Sigmoid colon (tissue), 4 donors: Measurements from ENCODE around the gene EME2.

ENCODE experiments used
- EP300 ChIP-seq, 4 donors: sonication (generic); formaldehyde crosslinking; IDR thresholded peaks; one replicate each; pipeline ENCODE4 v1.6.1; 2017; ENCODE audit warnings: antibody characterized with exemption in 4 of 4
- POLR2A ChIP-seq, 2 donors: fragments of 450-650 bp; IDR thresholded peaks; one replicate each; pipeline ENCODE4 v1.6.1; 2016; ENCODE audit warnings: antibody characterized with exemption in 2 of 2, mild to moderate bottlenecking in 2 of 2, moderate library complexity in 2 of 2
- TF ChIP-seq, protein P1 (sequence below), 4 experiments: fragments of 450-650 bp in 3 of 4; fragments of 200-600 bp in 1 of 4; IDR thresholded peaks; one replicate each; pipeline ENCODE4 v1.5.1; 2016 to 2019; ENCODE audit warnings: antibody characterized with exemption in 4 of 4, mild to moderate bottlenecking in 3 of 4, moderate library complexity in 2 of 4

DNA sequence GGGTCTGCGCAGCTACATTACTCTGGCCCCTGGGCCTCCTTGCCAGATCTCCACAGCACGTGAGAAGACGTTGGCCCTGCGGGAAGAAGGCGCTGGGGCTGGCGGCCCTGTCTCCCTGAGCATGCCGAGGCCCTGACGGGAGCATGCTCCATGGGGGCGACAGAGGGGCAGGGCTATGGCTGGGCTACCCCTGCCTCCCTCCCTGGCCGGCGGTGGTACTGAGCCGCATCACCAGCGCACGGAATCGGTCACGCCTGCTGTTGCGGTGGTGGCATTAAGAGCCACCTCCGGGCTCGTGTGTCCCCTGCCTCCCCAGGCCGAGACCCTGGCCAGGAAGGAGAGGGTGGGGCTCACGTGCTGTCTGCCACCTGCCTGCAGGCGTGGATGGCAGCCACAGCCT lies 38.5 kb upstream of the EME2 start:
- TF ChIP-seq POLR2A (IDR thresholded peaks at IDR 0.05), result no peak
- TF ChIP-seq, protein P1, sequence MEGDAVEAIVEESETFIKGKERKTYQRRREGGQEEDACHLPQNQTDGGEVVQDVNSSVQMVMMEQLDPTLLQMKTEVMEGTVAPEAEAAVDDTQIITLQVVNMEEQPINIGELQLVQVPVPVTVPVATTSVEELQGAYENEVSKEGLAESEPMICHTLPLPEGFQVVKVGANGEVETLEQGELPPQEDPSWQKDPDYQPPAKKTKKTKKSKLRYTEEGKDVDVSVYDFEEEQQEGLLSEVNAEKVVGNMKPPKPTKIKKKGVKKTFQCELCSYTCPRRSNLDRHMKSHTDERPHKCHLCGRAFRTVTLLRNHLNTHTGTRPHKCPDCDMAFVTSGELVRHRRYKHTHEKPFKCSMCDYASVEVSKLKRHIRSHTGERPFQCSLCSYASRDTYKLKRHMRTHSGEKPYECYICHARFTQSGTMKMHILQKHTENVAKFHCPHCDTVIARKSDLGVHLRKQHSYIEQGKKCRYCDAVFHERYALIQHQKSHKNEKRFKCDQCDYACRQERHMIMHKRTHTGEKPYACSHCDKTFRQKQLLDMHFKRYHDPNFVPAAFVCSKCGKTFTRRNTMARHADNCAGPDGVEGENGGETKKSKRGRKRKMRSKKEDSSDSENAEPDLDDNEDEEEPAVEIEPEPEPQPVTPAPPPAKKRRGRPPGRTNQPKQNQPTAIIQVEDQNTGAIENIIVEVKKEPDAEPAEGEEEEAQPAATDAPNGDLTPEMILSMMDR (IDR thresholded peaks at IDR 0.05), result no peak
- no peak for TF ChIP-seq EP300 (IDR thresholded peaks at IDR 0.05)
